CD14-positive monocyte (primary cell): ENCODE results near the gene LRRC4. TPM values are rescaled to one million over a fixed set of nuclear protein-coding genes. Genes with fewer than 3 reads are reported as not detected.

ENCODE experiments used
- DNase-seq, 3 donors: peaks; one replicate each; pipeline ENCODE4 v3.0.0-alpha.2; 2011 to 2022
- H2AFZ ChIP-seq: 2 replicates; pipeline ENCODE4 v1.6.0; 2012; ENCODE audit warnings: mild to moderate bottlenecking, low read depth, low read length, inconsistent platforms; ENCODE audit not compliant: insufficient read depth, poor library complexity, severe bottlenecking
- H3K27ac ChIP-seq, 2 donors: 1 replicate in 1 of 2; 2 replicates in 1 of 2; pipeline ENCODE4 v1.5.1; 2012 to 2013; ENCODE audit warnings: low read length in 2 of 2, control low read depth in 1 of 2, inconsistent platforms in 1 of 2, low read depth in 1 of 2, mild to moderate bottlenecking in 1 of 2
- H3K27me3 ChIP-seq, 2 donors: one replicate each; pipeline versions ENCODE4 v1.6.0 to v1.6.1; 2011 to 2013; ENCODE audit warnings: low read length in 2 of 2; ENCODE audit not compliant: control insufficient read depth in 2 of 2, insufficient read depth in 2 of 2
- H3K36me3 ChIP-seq, 2 donors: replicated peaks in 1 of 2; 1 replicate in 1 of 2; 2 replicates in 1 of 2; pipeline versions ENCODE4 v1.5.1 to v1.6.1; 2012 to 2013; ENCODE audit warnings: low read length in 2 of 2, control low read depth in 1 of 2, inconsistent platforms in 1 of 2, mild to moderate bottlenecking in 1 of 2; ENCODE audit not compliant: insufficient read depth in 2 of 2, control insufficient read depth in 1 of 2
- H3K4me1 ChIP-seq, 2 donors: 1 replicate in 1 of 2; 2 replicates in 1 of 2; pipeline versions ENCODE4 v1.5.1 to v1.6.1; 2012 to 2013; ENCODE audit warnings: low read length in 2 of 2, control low read depth in 1 of 2, inconsistent platforms in 1 of 2, mild to moderate bottlenecking in 1 of 2, moderate library complexity in 1 of 2; ENCODE audit not compliant: insufficient read depth in 2 of 2, control insufficient read depth in 1 of 2
- H3K4me2 ChIP-seq: replicated peaks from 2 replicates; pipeline ENCODE3; 2012; ENCODE audit warnings: low read length, moderate library complexity, mild to moderate bottlenecking; ENCODE audit not compliant: poor library complexity, severe bottlenecking; ENCODE audit errors: extremely low read depth
- H3K4me3 ChIP-seq, 3 experiments: fragments of 200-600 bp in 1 of 3; sonication (generic) in 1 of 3; replicated peaks in 1 of 3; 1 replicate in 2 of 3; 2 replicates in 1 of 3; pipeline ENCODE4 v1.5.1; 2011 to 2013; ENCODE audit warnings: low read length in 3 of 3, mild to moderate bottlenecking in 3 of 3, control low read depth in 2 of 3, low read depth in 2 of 3, inconsistent platforms in 1 of 3, moderate library complexity in 1 of 3
- H3K79me2 ChIP-seq: 2 replicates; pipeline ENCODE4 v1.6.0; 2012; ENCODE audit warnings: mild to moderate bottlenecking, control low read depth, inconsistent platforms, low read length, moderate library complexity; ENCODE audit not compliant: insufficient read depth
- H3K9ac ChIP-seq: 2 replicates; pipeline ENCODE4 v1.6.0; 2017; ENCODE audit warnings: low read length, mild to moderate bottlenecking; ENCODE audit not compliant: insufficient read depth, poor library complexity, severe bottlenecking
- H3K9me3 ChIP-seq, 2 donors: replicated peaks in 1 of 2; 1 replicate in 1 of 2; 2 replicates in 1 of 2; pipeline versions ENCODE4 v1.5.1 to v1.6.1; 2012 to 2013; ENCODE audit warnings: low read length in 2 of 2, control low read depth in 1 of 2; ENCODE audit not compliant: control insufficient read depth in 1 of 2, insufficient read depth in 1 of 2
- H4K20me1 ChIP-seq: 2 replicates; pipeline ENCODE4 v1.6.0; 2012; ENCODE audit warnings: mild to moderate bottlenecking, low read length, control low read depth, moderate library complexity; ENCODE audit not compliant: insufficient read depth
- H3K27ac Mint-ChIP-seq, 7 donors: one replicate each; pipeline ENCODE4 v1.8.0; 2020; ENCODE audit warnings: mild to moderate bottlenecking in 7 of 7, mixed read lengths in 7 of 7, moderate library complexity in 6 of 7, inconsistent platforms in 2 of 7
- H3K27me3 Mint-ChIP-seq, 3 donors: one replicate each; pipeline ENCODE4 v1.8.0; 2021 to 2022; ENCODE audit warnings: low read depth in 3 of 3, mild to moderate bottlenecking in 3 of 3, mixed read lengths in 3 of 3, moderate library complexity in 3 of 3, inconsistent platforms in 1 of 3
- H3K36me3 Mint-ChIP-seq, 2 donors: one replicate each; pipeline ENCODE4 v1.8.0; 2020; ENCODE audit warnings: mixed read lengths in 2 of 2, inconsistent platforms in 1 of 2, mild to moderate bottlenecking in 1 of 2
- H3K4me1 Mint-ChIP-seq: one replicate; pipeline ENCODE4 v1.8.0; 2020; ENCODE audit warnings: mild to moderate bottlenecking, mixed read lengths
- H3K4me3 Mint-ChIP-seq, 2 donors: one replicate each; pipeline ENCODE4 v1.8.0; 2020; ENCODE audit warnings: mild to moderate bottlenecking in 2 of 2, mixed read lengths in 2 of 2, moderate library complexity in 1 of 2
- H3K9me3 Mint-ChIP-seq, 7 donors: one replicate each; pipeline ENCODE4 v1.8.0; 2020 to 2022; ENCODE audit warnings: mixed read lengths in 7 of 7, mild to moderate bottlenecking in 6 of 7, moderate library complexity in 6 of 7, inconsistent platforms in 2 of 7
- CTCF ChIP-seq: fragments of 200-600 bp; IDR thresholded peaks from one replicate; pipeline ENCODE4 v1.8.0; 2022; ENCODE audit warnings: antibody characterized with exemption, mild to moderate bottlenecking
- WGBS: methylation state at CpG from one replicate; pipeline ENCODE4 v1.1.5; 2013; ENCODE audit warnings: missing lambda C conversion rate; ENCODE audit not compliant: insufficient coverage; 5-methylcytosine and 5-hydroxymethylcytosine counted together
- intact Hi-C, 2 donors: fragments of 100-400 bp; cut with micrococcal nuclease; formaldehyde crosslinking; loops; one replicate each; pipeline versions ENCODE4 v1.15.0 to v1.15.1; 2023
- polyA plus RNA-seq, 3 donors: library from polyadenylated mRNA; depleted of rRNA in 1 of 3; unstranded in 2 of 3; stranded (reverse) in 1 of 3; fragments of 300-500 nt in 2 of 3; fragments of >200 nt in 1 of 3; fragmentation: Illumina TruSeq in 2 of 3; gene quantifications; 1 replicate in 2 of 3; 2 replicates in 1 of 3; pipeline ENCODE4 v1.2.3, GENCODE V29; 2012 to 2021

LRRC4 gene
- polyA plus RNA-seq, 3 donors: 0.12 to 3.3 (median 0.91) TPM

- Histone ChIP-seq H3K36me3 (peaks cover 15 to 57% of the 10 kb centered on the region in 2 donors), H3K4me1 (peaks cover 31% of the 10 kb centered on the region in 2 donors), H3K9ac (no peak overlapping the region), H3K9me3 (no peaks in the 10 kb centered on the region), H3K79me2 (no peaks in the 10 kb centered on the region), H3K27ac (no peak overlapping the region), H3K4me3 (no peak overlapping the region), H3K4me2 (no peak overlapping the region), H4K20me1 (peaks cover 83% of the 10 kb centered on the region), H2AFZ (no peak overlapping the region), H3K27me3 (no peaks in the 10 kb centered on the region)
- Mint-ChIP-seq H3K36me3 (peaks cover 34 to 52% of the 10 kb centered on the region in 2 donors), H3K9me3 (peaks cover 0 to 1% (median 0%) of the 10 kb centered on the region in 7 donors), H3K4me3 (no peak overlapping the region), H3K4me1 (peaks cover 49% of the 10 kb centered on the region), H3K27me3 (peaks cover 0 to 3% (median 3%) of the 10 kb centered on the region in 3 donors), H3K27ac (no peak overlapping the region)
- WGBS: 98% methylated on average over 6 of the region's 6 CpGs
- intact Hi-C loops: no loop called here
- peak; percentile 17 for TF ChIP-seq CTCF
- no peak for DNase-seq
Measured at GRCh38 chr7:128020159-128020558, 11.1 kb downstream of the LRRC4 start.

- peaks cover 0 to 1% (median 0%) of the 10 kb centered on the region in 7 donors for H3K9me3 Mint-ChIP-seq
- H3K27ac Mint-ChIP-seq: peak overlapping the region in 2 of 7 donors; percentile 51 to 60
- 100% methylated on average over 2 of the region's 3 CpGs for WGBS
- peaks cover 41 to 60% of the 10 kb centered on the region in 2 donors for H3K36me3 Mint-ChIP-seq
- Histone ChIP-seq H3K4me1 (peaks cover 22 to 23% of the 10 kb centered on the region in 2 donors), H3K4me2 (no peak overlapping the region), H3K36me3 (peaks cover 16 to 61% of the 10 kb centered on the region in 2 donors), H3K4me3 (no peak overlapping the region), H3K27ac (no peak overlapping the region), H3K27me3 (no peaks in the 10 kb centered on the region), H2AFZ (no peak overlapping the region), H4K20me1 (peaks cover 74% of the 10 kb centered on the region), H3K9ac (no peak overlapping the region), H3K79me2 (no peaks in the 10 kb centered on the region), H3K9me3 (no peaks in the 10 kb centered on the region)
- H3K27me3 Mint-ChIP-seq: peaks cover 0 to 3% (median 3%) of the 10 kb centered on the region in 3 donors
- H3K4me3 Mint-ChIP-seq: no peak overlapping the region
- TF ChIP-seq CTCF: no peak
- no peak for DNase-seq
- intact Hi-C loops: no loop called here
- peaks cover 45% of the 10 kb centered on the region for H3K4me1 Mint-ChIP-seq
Measured at GRCh38 chr7:128019288-128019687, 11.9 kb downstream of the LRRC4 start.
